Activated naive CD8-positive, alpha-beta T cell treated with anti-CD3 and anti-CD28 coated beads, Interleukin-2, amount 50 U/mL, for 24 hours (primary cell): ENCODE results near the gene GLS.

Experiments used
- ATAC-seq: fragments of 150-1000 bp; cut with Tn5 transposase; one replicate; pipeline ENCODE4 v1.10.0; 2021
- DNase-seq: peaks from one replicate; pipeline ENCODE4 v3.0.0; 2021
- H3K27ac Mint-ChIP-seq: one replicate; pipeline ENCODE4 v1.8.0; 2021; ENCODE audit warnings: mild to moderate bottlenecking, mixed read lengths
- H3K27me3 Mint-ChIP-seq: one replicate; pipeline ENCODE4 v1.8.0; 2021; ENCODE audit warnings: mixed read lengths
- H3K36me3 Mint-ChIP-seq: one replicate; pipeline ENCODE4 v1.8.0; 2021; ENCODE audit warnings: low read depth, mixed read lengths
- H3K4me1 Mint-ChIP-seq: one replicate; pipeline ENCODE4 v1.8.0; 2021; ENCODE audit warnings: mixed read lengths
- H3K4me3 Mint-ChIP-seq: one replicate; pipeline ENCODE4 v1.8.0; 2021; ENCODE audit warnings: mild to moderate bottlenecking, moderate library complexity, mixed read lengths
- H3K9me3 Mint-ChIP-seq: one replicate; pipeline ENCODE4 v1.8.0; 2021; ENCODE audit warnings: mixed read lengths

The GLS gene

GRCh38 chr2:190972846-190973245, 92.2 kb downstream of the GLS start:
- Mint-ChIP-seq H3K4me1 (peaks cover 32% of the 10 kb centered on the region), H3K4me3 (no peak overlapping the region), H3K9me3 (no peaks in the 10 kb centered on the region), H3K27me3 (no peaks in the 10 kb centered on the region), H3K36me3 (peaks cover 81% of the 10 kb centered on the region), H3K27ac (no peak overlapping the region)
- ATAC-seq (no peak), DNase-seq (no peak)

GRCh38 chr2:190973262-190973661, 92.6 kb downstream of the GLS start:
- Mint-ChIP-seq H3K4me3 (no peak overlapping the region), H3K9me3 (no peaks in the 10 kb centered on the region), H3K36me3 (peaks cover 81% of the 10 kb centered on the region), H3K27ac (no peak overlapping the region), H3K27me3 (no peaks in the 10 kb centered on the region), H3K4me1 (peaks cover 36% of the 10 kb centered on the region)
- DNase-seq (no peak), ATAC-seq (no peak)

DNA sequence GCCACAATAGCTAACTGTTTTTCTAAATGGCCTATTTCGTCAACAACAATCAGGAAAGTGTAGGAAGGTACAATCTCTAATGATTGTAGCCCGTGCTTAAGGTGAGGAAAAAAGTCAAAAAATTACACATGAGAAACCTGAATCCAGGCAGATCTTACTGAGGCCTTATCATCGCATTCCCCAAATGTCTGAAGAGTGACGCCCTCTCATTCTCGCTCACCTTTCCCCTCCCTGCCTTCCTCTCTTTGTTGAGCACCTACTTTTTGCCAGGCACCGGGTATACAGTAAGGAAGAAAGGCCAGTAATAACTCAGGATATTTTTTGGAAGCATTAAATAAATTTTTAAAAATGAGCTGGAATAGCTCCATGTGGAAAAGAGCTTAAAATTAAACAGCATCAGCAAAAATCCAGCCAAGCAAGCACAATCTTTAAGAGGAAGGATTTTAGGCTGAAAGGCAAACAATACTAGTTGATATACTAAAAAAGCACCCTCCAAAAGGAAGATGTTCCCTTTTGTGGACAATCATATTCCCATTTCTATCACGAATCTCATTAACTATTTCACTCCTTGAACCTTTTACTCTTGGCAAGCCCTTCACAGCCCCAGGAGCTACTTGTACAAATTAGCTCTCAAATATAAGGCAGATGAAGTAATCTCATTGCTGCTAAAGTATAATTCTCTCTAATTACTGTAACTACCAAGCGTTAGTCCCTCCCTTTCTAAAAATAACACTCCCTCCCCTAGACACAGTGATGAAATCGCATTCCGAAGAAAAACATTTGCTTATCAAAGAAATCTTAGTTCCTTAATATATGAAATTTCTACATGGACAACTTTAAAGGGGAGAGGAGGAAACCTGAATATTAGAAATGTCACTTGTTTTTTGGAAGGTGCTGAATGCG, 93.4 kb downstream of the GLS start:
- no peaks in the 10 kb centered on the region for H3K9me3 Mint-ChIP-seq
- H3K27ac Mint-ChIP-seq = peak overlapping the region; percentile 52
- peaks cover 42% of the 10 kb centered on the region for H3K4me1 Mint-ChIP-seq
- H3K36me3 Mint-ChIP-seq = peaks cover 82% of the 10 kb centered on the region
- no peak for ATAC-seq
- no peak for DNase-seq
- no peak overlapping the region for H3K4me3 Mint-ChIP-seq
- no peaks in the 10 kb centered on the region for H3K27me3 Mint-ChIP-seq

- Mint-ChIP-seq H3K27ac (peak overlapping the region; percentile 76), H3K27me3 (no peaks in the 10 kb centered on the region), H3K4me3 (no peak overlapping the region), H3K36me3 (peaks cover 82% of the 10 kb centered on the region), H3K9me3 (no peaks in the 10 kb centered on the region), H3K4me1 (peaks cover 46% of the 10 kb centered on the region)
- ATAC-seq = peak; percentile 48
- DNase-seq = no peak
Observed at GRCh38 chr2:190974629-190975361, 94.2 kb downstream of the GLS start.

GRCh38 chr2:190976521-190976920, 95.9 kb downstream of the GLS start:
- Mint-ChIP-seq H3K9me3 (no peaks in the 10 kb centered on the region), H3K27me3 (no peaks in the 10 kb centered on the region), H3K36me3 (peaks cover 82% of the 10 kb centered on the region), H3K27ac (peak overlapping the region; percentile 84), H3K4me1 (peaks cover 51% of the 10 kb centered on the region), H3K4me3 (no peak overlapping the region)
- DNase-seq = no peak
- ATAC-seq = no peak

DNA sequence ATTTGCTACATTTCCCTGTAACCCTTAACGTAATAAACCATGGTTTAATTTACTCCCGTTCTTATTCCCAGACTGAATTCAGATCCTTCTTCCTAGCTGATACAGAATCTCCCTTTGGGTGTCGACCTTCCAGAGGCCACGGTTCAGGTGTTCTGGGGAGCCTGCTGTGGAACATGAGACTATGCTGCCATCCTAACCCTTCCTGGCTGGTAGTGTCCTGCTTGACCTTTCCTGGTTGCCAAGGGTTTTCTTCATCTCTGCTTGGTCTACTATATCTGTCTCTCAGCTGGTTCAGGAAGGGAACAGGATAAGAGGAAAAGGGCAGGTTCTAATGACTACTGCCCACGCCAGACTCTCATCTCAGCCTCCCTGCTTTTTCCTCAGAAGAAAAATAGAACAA, 96.9 kb downstream of the GLS start:
- Mint-ChIP-seq H3K9me3 (no peaks in the 10 kb centered on the region), H3K4me3 (no peak overlapping the region), H3K27ac (peak overlapping the region; percentile 74), H3K4me1 (peaks cover 59% of the 10 kb centered on the region), H3K27me3 (no peaks in the 10 kb centered on the region), H3K36me3 (peaks cover 89% of the 10 kb centered on the region)
- no peak for DNase-seq
- no peak for ATAC-seq

- DNase-seq = no peak
- Mint-ChIP-seq H3K36me3 (peaks cover 92% of the 10 kb centered on the region), H3K4me1 (peaks cover 70% of the 10 kb centered on the region), H3K27me3 (no peaks in the 10 kb centered on the region), H3K9me3 (no peaks in the 10 kb centered on the region), H3K4me3 (no peak overlapping the region), H3K27ac (peak overlapping the region; percentile 74)
- peak; percentile 35 for ATAC-seq
Observed at GRCh38 chr2:190978389-190979053, 97.9 kb downstream of the GLS start.

- Mint-ChIP-seq H3K27me3 (no peaks in the 10 kb centered on the region), H3K27ac (peak overlapping the region; percentile 80), H3K36me3 (peaks cover 95% of the 10 kb centered on the region), H3K4me1 (peaks cover 76% of the 10 kb centered on the region), H3K4me3 (no peak overlapping the region), H3K9me3 (no peaks in the 10 kb centered on the region)
- no peak for DNase-seq
- no peak for ATAC-seq
Observed at GRCh38 chr2:190979906-190980629, 99.4 kb downstream of the GLS start.

DNA sequence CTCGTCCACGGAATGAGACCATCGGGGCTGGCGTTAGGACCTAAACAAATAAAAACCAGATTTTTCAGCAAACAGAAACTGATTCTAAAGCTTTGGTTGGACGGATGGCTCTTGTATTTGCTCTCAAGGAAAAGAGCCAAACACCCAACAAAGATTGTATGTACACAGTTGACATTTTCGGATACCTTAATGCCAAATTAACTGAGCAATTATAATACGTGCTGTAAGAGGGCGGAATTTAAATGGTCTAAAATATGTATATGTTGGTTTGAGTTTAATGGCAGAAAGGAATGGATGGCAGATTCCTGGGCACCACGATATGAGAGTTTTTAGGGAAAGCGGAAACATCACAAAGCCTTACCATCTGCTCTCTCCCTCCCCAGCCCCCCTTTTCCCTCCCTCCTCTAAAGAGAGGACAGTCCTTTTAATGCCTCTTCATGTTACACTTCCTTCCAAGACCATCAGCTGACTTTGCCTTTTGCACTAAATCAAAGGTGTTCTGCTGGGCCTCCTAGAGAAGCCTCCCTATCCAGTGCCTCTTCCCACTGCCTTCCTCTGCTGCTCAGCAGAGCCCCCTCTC, 100.1 kb downstream of the GLS start:
- Mint-ChIP-seq H3K36me3 (peaks cover 93% of the 10 kb centered on the region), H3K4me3 (no peak overlapping the region), H3K4me1 (peaks cover 80% of the 10 kb centered on the region), H3K9me3 (no peaks in the 10 kb centered on the region), H3K27ac (peak overlapping the region; percentile 80), H3K27me3 (no peaks in the 10 kb centered on the region)
- ATAC-seq (no peak), DNase-seq (no peak)

DNA sequence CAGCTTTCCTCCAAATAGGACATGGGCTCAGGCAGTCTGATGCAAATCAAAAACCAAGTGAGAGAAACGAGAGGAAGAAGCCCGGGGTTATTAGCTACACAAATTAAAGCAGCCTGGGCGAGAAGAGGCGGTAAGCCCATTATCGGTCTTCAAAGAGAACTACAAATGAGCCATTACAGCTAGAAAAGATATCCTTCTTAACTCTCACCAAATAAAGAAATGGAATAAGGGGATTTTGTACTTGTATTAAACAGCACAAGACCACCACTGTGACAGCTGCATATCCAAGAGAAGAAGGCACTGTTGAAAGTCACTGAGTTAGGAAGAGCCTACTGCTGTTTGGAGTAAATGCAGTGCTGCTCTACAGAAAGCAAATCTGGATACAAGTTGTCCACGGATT, 100.7 kb downstream of the GLS start:
- Mint-ChIP-seq H3K4me3 (no peak overlapping the region), H3K27me3 (no peaks in the 10 kb centered on the region), H3K4me1 (peaks cover 83% of the 10 kb centered on the region)

GRCh38 chr2:190981733-190982132, 101.1 kb downstream of the GLS start:
- peaks cover 91% of the 10 kb centered on the region for H3K36me3 Mint-ChIP-seq
- no peaks in the 10 kb centered on the region for H3K9me3 Mint-ChIP-seq
- no peak overlapping the region for H3K4me3 Mint-ChIP-seq
- peaks cover 83% of the 10 kb centered on the region for H3K4me1 Mint-ChIP-seq
- ATAC-seq (no peak), DNase-seq (no peak)
- H3K27me3 Mint-ChIP-seq = no peaks in the 10 kb centered on the region
- peak overlapping the region; percentile 76 for H3K27ac Mint-ChIP-seq

More for the DNA sequence above, 100.7 kb downstream of the GLS start:
- ATAC-seq = no peak
- Mint-ChIP-seq H3K36me3 (peaks cover 93% of the 10 kb centered on the region), H3K27ac (peak overlapping the region; percentile 76), H3K9me3 (no peaks in the 10 kb centered on the region)
- no peak for DNase-seq

GRCh38 chr2:190982262-190983034, 101.8 kb downstream of the GLS start:
- no peaks in the 10 kb centered on the region for H3K27me3 Mint-ChIP-seq
- peak overlapping the region; percentile 76 for H3K27ac Mint-ChIP-seq
- H3K4me3 Mint-ChIP-seq = no peak overlapping the region
- H3K9me3 Mint-ChIP-seq = no peaks in the 10 kb centered on the region
- peaks cover 93% of the 10 kb centered on the region for H3K36me3 Mint-ChIP-seq
- DNase-seq (no peak), ATAC-seq (no peak)
- H3K4me1 Mint-ChIP-seq = peaks cover 78% of the 10 kb centered on the region

DNA sequence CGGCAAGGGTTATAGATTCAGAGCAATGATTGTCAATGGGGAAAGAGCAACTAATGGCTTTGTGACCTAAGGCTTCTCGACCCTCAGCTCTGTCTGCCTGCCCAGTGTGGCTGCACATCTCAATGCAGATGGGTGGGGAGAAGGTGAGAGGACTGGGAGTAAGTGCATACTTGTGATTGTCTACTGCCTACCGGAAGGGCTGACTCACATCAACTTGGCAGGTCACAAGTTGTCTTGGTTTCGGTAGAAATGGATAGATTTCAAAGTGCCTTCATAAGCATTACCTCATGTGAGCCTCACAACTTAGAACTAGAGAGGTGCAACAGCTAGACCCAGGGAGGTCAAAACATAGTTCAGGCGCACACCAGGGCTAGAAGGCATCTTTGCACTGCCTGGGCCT, 104.0 kb downstream of the GLS start:
- peaks cover 90% of the 10 kb centered on the region for H3K36me3 Mint-ChIP-seq
- peaks cover 59% of the 10 kb centered on the region for H3K4me1 Mint-ChIP-seq
- DNase-seq (no peak), ATAC-seq (peak; percentile 81)
- H3K9me3 Mint-ChIP-seq = no peaks in the 10 kb centered on the region
- H3K4me3 Mint-ChIP-seq = no peak overlapping the region
- H3K27ac Mint-ChIP-seq = peak overlapping the region; percentile 17
- H3K27me3 Mint-ChIP-seq = no peaks in the 10 kb centered on the region
